ENCODE measurements around the gene CCDC43.

GRCh38 chr17:44736551-44737240 is 47.1 kb upstream of the CCDC43 start:
- no peak for TF ChIP-seq EP300 (IDR thresholded peaks at IDR 0.05)
- TF ChIP-seq CTCF (IDR thresholded peaks at IDR 0.05): no peak
- TF ChIP-seq POLR2AphosphoS5 (IDR thresholded peaks at IDR 0.05): no peak

All from esophagus muscularis mucosa (tissue), 4 donors.